Suprapubic skin (tissue), 3 donors: Measurements from ENCODE around the gene CMSS1.

ENCODE experiments used
- CTCF ChIP-seq, 2 donors: fragments of 200-600 bp in 1 of 2; fragments of 450-650 bp in 1 of 2; sonication (generic) in 1 of 2; IDR thresholded peaks; one replicate each; pipeline ENCODE4 v1.5.1; 2016 to 2019; ENCODE audit warnings: antibody characterized with exemption in 2 of 2, mild to moderate bottlenecking in 1 of 2, moderate library complexity in 1 of 2
- POLR2A ChIP-seq, 2 donors: fragments of 450-650 bp; IDR thresholded peaks; one replicate each; pipeline ENCODE4 v1.6.1; 2017; ENCODE audit warnings: antibody characterized with exemption in 2 of 2, mild to moderate bottlenecking in 2 of 2, moderate library complexity in 2 of 2

DNA sequence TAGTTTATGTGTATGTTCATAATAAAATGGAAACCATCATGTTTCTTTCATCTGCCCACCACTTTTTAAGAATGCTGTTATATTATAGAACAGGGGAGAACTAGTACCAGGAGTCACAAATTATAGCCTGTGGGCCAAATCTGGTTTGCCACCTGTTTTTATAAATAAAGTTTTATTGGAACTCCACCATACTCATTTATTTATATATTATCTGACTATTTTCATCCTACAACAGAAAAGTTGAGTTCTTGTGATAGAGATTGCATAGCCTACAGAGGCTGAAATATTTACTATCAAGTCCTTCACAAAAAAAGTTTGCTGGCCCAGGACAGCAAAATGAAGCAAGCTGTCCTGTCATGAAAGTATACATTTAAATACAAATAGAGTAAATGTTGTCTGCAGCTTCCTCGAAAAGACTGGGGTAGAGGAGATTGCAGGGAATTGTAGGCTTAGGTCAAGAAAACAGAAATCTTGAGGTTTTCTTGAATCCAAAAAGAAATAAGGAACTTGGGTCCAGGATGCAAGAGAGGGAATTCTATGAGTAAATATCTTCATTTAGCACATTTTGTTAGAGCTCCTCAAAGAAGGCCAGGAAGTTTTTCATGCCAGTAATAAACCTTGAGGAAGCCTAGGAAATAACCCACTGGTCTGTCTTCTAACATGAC lies 255.5 kb downstream of the CMSS1 start:
- TF ChIP-seq CTCF (IDR thresholded peaks at IDR 0.05) (no peak), POLR2A (IDR thresholded peaks at IDR 0.05) (no peak)
